ENCODE results near the gene NELL2.

The NELL2 gene

DNA sequence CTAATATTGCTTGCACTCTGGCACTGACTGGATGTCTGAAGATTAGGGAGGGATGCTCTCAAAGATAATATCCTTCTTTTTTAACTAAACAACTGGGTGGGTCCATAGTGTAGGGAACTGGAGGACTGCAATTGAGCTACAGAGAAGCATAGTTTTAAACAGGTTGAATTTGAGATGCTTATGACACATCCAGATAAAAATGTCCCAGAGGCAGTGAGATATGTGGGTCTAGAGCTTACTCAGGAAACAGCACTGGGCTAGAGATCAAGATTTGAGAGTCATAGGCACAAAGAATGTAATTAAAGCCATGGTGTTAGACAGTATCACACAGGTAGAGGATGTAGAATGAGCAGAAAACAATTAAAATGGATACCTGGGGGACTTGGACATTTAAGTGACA is 198.4 kb downstream of the NELL2 start:
- DNase-seq, result no peak

DNA sequence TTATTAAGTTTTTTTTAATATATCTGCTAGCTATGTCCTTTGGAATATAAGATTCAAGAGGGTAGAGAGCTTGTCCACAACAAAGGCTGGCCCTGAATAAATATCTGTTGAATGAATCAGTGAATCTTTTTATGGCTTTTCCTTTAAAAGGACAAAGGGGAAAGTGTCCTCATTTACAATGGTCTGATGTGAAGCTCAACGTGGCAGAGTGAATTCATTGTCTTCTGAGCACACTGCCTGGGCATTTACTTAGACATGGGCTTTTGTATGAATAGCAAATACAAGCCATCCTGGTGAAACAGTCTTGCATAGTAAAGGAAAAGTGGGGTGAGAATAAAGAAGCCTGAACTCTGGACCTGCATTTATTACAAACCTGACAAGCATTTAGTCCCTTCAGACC is 201.2 kb downstream of the NELL2 start:
- no peak for DNase-seq

DNA sequence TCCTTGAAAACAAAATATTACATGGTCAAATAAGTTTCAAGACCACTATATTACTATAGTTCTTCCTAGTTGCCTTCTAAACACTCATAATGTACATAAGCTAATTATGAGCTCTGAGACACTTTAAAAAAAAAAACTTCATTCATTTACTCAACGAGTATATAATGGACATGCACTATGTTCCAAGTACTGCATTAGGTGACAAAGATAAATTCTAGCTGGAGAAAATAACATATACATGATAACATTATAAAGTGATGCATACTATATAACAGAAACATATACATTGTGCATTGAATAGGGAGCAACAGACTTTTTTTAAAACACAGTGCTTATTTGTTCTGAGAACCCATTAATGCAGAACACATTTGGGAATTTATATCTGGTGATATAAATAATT is 202.3 kb downstream of the NELL2 start:
- DNase-seq, result no peak

DNA sequence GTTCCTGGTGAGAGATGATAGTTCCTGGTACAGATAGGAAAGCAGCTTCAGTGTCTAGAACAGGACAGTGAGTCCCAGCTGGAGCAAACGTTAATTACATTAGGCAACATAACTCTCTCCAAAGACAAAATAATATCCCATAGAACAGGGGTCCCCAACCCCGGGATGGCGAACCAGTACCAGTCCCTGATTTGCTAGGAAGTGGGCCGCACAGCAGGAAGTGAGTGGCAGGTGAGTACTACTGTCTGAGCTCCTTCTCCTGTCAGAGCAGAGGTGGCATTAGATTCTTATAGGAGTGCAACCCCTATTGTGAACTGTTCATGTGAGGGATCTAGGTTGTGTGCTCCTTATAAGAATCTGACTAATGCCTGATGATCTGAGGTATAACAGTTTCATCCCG is 204.1 kb downstream of the NELL2 start:
- no peak for DNase-seq

DNA sequence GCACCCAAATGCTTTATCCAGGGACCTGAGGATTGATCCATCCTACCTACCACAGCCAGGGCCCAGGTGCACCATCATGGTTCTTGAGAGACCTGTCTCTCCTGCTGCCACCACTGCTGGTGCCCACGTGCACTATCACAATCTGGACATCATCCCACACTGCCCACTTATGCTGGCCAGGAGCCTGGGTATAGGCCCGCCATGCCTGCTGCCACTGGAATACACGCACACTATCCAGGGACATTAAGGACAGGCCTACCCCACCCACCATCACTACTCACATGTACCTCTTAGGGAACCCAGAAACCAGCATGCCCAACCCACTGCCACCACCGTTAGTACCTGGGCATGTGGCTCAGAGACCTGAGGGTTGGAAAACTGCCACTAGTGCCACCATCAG is 207.7 kb downstream of the NELL2 start:
- no peak for DNase-seq

DNA sequence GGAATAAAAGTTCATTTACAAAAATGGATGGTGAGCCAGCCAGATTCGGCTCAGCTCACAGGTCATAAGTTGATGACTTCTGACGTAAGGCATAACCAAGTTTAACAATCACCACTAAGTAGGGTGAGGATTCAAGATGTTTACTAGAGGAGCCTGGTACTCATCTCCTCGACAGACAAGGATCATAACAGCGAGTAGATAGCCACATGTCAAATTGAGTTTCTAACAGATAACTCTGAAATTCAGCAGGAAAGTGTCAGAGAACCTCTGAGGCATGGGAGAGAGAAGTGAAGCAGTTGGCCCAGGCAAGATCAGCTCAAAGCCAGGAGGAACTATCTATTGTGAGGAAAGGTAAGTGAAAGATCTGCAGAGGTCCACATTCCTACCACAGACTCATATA is 208.7 kb downstream of the NELL2 start:
- no peak for DNase-seq

DNA sequence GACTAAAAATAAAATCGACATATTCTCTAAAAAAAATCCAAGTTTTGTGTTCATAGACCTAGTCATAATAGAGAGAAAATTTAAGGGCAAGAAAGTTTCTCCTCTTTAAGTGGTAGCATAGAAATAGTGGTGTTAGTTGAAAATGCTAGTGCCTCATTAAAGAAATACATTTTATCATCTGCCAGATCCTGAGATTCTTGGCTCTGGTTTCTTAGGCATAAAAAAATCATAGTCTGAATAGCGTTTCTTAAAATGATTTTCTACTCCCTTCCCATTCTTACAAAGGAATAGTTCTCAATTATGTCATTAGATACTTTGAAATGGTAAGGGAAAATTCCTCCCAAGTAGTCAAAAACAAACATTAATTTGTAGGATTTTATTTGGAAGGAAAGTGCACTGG is 212.8 kb downstream of the NELL2 start:
- no peak for DNase-seq

DNA sequence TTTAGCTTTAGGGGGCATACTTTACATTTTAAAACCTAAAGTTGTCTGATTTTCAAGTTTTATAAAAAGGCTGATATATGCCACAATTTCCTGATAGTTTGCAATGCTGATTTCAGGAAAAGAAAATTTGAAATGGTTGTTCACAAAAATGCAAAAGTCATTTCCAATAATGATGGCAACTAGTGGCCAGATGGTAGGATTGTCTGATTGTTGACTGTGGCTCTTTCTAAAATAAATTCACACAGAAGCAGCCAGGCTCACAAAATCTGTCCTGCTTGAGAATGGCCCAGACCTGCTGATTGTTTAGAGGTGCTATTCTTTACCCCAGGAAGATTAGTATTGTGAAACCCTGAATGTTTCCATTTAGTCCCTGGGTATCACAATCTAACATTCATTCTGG is 220.3 kb downstream of the NELL2 start:
- DNase-seq, result no peak

DNA sequence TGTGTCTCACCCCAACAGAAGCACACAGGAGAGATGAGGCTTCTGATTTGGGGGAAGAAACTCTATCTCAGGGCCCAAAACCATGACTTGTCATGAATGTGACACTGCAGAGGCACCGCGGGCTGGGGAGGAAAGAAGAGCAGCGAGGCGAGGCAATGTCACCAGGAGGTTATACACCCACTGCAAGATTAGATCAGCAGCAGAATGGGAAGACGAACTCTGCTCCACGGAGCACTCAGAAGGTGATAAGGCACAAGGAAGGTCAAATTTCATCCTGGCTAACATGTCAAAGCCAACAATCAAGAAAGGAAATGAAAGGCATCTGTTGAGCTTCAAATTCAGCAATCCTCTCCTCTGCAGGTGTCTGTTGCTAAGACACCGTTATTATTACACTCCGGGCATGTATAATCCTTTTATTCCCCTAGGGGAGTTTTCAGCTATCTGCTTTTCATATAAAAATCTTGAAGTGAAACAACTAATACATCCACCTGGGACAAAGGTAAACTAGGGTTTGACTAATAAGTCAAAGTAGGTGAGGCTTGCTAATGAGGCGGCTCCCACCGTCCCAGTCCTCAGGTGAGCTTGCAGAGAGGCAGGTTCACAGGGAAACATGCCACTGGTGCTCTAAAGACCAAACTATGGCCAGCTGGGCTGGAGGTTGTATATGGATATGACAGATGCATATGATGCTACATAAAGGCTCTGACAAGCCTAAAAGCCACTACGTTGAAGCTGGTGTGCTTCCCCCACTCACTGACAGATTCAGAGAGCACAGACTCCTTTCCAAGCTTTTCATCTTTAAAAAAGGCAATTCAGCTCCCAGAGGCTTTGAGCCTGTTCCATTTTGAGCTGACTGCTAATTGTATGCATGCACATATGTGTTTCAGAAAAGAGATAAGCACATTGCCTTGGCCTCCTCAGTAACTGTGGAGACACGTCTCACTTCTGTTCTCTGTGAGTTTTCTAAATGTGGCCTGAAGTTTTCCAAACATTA is 221.2 kb downstream of the NELL2 start:
- DNase-seq, result no peak

DNA sequence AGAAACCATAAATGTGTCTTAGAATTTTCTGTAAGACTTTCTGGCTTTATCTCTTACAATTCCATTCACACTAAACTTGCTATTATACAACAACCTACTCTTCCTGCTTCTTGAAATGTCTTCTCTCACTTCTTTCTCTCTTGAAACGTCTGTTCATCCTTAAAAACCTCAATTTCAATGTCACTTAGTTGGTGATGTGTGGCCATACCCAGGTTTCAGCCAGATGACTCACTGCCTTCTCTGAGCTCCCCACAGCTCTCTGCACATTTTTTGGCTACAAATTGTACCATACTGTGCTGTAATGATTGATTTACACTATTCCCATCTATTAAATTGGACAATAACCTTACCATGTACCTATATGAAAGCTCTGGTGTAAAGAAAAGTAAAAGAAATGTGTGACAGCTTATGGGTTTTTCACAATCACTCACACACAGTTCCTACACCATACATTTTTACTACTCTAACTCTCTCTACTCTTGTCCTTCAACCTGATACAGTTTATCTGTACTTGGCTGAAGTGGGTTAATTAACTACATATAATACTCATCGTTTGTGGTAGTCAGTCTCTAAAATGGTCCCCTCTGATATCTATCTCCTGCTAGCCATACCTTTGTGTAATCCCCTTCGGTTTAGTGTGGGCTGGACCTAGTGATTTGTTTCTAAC is 222.1 kb downstream of the NELL2 start:
- DNase-seq, result no peak

DNA sequence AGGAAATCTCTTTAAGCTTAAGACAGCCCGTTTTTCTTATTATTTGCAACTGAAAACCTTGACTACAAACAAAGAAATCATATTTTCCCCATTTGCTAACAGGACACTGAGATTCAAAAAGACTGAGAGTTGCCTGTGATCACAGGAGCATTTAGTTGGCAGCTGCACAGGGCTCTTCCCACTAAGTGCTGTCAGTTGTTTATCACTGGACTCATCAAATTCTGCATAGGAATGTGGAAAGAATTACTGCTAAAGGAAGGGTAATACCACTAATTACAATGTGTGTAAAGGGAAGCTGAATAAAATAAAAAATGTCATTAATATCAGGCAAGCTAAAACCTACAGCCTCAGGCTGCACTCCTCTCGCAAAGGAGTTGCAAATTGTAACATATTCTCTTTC is 226.4 kb downstream of the NELL2 start:
- no peak for DNase-seq

DNA sequence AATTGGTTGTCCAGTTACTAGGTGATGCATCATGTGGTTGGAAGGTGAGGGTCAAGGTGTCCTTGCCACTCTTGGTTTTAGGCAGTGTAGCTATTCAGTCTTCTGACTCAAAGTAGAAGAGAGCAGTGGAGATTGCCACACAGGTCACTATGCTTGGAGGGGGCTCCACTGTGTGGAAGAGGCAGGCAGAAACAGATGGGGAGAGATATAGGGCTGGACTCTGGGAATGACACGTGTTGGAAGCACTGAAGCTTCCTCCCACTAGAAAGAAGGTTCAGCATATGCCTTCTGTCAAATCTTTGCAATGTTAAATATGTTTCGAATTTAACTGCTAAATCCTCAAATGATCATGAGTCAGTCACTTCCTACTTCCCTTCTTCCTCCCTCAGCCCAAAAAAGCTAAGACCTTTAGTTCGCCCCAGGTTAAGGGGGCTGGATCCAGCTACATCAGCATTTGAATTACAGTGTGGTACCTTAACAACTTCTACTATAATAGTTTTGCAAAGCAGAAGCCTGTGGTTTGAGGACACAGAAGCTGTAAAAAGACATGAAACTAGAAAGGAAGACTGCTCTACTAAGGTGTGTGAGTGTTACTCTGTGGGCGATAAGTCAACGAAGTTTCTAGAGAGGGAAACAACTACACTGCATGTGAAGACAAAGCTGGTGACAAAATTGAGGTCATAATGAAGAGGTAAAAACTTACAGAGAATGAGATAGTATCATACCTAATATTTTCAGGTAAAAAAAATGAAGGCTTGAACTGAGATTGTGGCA is 228.0 kb downstream of the NELL2 start:
- DNase-seq, result no peak

DNA sequence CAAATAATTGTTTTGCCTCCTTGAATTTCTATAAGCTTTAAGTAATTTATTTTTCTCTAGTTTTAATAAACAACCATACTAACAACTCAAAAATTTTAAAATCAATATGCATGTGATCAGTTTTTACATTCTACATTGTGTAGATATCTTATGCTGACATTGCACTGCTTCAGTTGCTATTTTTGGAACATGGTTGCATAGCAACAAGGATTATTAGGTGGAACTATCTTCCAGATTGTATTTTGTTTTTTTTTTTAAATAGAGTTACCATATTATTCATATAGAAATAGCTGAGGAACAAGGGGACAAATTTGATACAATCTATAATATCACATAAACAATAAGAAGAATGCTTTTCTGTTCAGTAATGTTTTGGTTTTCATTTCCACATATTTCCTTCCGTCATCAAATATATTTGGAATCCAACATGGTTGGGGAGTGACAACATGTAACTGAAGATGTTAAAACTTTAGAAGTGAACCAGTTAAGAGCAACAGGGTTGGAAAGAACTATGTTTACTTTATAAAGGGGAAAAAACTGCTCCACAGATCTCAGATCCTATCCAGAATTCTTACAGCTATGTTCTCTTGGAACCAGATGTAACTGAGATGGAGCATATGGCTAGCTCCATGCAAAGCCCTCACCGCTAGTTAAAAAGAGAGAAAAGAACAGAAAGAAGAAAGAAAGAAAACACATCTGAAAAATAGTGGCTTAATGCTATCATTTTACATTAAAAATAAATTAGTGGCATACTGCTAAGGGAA is 235.5 kb downstream of the NELL2 start:
- no peak for DNase-seq

DNA sequence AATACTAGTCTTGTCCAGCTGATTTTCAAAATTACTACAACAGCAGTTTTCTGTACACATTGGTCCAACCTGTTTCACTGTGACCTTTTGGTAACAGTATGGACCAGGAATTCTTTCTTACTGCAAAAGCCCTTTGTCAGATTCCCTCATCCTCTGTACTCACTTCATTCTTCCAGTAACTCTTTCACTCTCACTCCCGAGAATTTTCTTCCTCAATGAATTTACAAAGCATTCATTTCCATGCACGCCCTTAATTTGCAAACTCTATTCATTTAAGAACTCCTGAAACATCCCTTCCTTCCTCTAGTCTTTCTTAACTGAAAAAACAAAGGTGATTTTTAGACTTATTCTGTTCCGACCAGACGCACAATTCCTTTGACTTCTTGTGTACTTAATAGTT is 238.2 kb downstream of the NELL2 start:
- DNase-seq, result no peak

DNA sequence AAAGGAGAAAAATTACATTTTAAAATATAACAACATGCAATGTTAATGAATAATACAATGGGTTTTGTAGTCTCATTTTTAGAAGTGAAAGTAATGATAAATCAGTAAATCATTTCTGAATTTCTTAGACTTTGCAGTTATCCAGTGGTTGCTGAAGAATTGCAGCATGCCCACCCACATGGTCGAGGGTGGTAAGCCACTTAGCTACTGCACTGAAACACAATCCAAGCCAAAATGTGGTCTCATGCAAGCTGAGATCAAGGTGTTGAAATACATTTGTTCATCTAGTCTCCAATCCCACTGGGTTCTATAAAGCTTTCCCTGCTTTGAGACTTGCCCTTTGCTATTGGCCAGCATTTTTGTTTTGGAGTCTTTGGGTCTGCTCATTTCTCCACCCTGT is 247.9 kb downstream of the NELL2 start:
- DNase-seq, result no peak

DNA sequence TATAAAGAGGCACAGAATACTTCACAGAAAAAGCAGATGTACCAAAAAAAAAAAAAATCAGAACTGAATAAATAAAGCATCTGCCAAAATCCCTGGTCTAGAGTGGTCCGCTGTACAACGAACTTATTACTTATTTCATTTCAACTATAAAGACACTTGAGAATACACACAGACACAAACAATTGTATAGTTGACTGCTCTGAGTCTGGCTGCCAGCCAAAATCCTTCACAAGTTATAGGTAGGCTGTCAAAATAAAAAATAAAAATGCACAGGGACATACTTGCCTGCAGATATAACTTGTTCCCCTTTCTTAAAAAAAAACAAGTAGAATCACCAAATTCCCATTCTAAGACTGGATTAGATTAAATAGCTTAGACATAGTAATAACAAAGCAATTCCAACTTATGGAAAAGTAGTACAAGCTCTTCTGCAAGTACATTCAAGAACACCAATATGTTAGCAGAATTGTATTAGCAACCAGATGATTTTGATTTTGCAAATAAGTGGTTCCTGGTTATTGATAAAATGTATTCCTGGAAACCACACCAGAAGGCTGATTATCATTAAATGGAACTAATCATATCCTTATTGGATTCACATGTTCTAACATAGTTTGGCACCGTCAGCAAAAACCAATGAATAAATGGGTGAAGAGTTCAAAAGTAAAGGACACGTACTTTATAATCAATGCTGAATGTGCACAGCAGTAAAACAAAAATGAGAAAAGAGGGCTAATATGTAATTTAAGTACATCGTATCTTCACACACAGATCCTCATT is 248.5 kb downstream of the NELL2 start:
- DNase-seq, result no peak

DNA sequence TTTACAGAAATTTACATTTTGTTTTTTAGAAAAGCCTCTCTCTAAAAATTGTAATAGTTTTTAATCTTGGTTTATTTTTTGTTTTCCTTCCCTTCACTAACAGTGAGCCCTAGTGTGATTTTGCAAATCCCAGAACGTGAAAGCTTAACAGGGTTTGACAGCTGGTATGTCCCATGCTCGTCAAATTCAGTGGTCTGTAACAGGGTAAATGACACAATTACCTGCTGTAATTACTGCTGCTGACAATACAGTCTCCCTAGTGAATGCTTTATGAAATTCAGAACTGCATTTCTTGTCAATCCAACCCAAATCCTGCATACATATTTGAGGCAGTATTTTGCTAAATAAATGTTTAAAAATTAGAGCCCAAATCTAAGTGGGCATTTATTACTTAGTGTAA is 249.2 kb downstream of the NELL2 start:
- no peak for DNase-seq

DNA sequence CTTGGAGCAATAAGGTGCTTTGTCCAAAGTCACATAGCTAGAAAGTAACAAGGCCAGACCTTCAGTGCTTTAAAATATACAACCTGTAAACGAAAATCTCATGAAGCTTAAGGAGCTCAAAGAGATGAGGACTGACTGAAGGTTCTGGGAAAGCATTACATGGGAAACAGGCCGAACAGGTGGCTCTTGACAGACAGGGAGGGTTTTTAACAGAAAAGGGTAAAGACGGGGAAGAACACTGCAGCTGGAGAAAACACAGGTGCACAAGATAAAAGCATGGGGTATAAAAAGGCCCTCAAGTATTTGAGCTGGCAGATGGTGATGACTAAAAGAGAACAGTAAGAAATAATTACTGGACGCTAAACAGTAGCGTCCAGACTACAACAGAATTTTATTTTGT is 257.2 kb downstream of the NELL2 start:
- DNase-seq, result no peak

DNA sequence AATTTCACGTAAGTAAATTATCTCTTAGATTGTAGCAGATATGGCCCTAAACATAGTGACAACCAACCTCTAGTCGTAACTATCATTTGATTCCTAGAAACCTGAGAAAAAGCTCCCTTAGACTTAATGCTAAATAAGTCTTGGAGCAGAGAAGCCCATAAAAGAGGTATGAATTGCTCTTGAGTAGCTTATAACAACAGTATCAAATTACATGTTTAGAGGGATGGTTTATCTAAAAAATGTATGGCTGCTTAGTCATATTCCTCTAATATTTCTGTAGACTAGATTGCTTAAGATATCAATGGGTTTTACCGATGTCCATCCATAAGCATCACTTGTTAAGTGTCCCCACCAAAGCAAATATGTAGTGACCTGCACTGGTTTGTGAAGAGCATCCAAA is 259.7 kb downstream of the NELL2 start:
- no peak for DNase-seq

DNA sequence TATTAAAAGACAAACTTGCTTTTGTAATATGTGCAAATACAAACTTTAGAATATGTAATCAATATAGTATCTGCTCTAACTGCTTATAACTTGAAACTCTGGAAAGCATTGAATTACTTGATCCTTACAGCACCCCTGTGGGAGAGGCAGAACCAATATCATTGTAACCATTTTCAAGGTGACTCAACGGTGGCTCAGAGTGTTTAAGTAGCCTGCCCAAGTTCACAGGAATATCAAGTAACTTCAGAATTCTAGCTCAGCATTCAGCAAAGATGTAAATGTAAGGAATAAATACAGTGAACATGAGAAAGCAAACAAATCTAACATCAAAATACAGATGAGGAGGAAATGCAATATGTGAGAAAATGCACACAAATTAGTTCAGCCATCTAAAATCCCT is 264.6 kb downstream of the NELL2 start:
- no peak for DNase-seq

DNA sequence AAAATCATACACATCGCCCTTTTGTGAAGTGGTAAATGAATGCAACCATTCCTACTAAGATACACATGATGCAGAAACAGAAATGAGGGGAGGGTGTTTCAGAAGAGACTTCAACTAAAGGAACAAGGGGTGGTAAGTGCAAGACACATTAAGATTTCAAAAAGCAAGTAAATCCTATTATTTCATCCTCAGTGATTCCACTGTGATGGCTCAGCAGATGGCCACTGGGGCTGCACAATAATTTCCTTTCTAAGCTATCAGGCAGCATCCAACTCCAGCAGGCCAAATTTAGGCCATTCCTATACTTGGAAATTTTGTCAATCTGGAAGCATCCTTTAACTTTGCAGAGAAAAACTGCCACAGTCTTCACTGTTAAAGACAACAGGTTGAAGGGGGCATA is 272.4 kb downstream of the NELL2 start:
- no peak for DNase-seq

DNA sequence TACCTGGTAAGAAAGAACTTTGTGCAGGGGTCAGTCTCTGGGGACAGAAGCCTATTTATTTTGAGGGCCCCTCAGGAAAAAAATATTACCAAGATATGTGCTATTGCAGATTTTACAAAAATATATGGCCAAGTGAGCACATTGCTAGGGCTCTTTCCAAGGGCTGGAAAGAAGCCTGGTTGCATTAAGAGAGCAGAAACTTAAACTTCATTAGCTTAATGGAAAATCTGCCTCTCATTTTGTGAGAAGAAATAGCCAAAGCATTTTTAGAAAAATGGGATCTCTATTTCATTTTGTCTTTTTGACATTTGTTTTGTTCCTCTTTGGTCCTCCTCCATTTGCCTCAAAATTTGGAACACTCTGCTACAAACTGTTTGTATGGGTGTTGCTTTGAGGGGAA is 283.5 kb downstream of the NELL2 start:
- no peak for DNase-seq
